ENCODE results near the gene DYNC2H1.
A peak's percentile ranks its signal among the peaks of the same experiment; 100 is the strongest.

The DYNC2H1 gene

GRCh38 chr11:103326070-103326794 lies 217.0 kb downstream of the DYNC2H1 start:
- Histone ChIP-seq H2AFZ (ENCODE audit: low read depth, low read length) (peak overlapping the region; percentile 98), H3K4me3 (ENCODE audit: low read length) (peak overlapping the region; percentile 61), H3K79me2 (ENCODE audit: low read length) (no peaks in the 10 kb centered on the region), H4K20me1 (ENCODE audit: insufficient read depth, low read length) (no peaks in the 10 kb centered on the region), H3K27ac (ENCODE audit: low read length) (no peak overlapping the region), H3K9ac (ENCODE audit: low read length) (peak overlapping the region; percentile 34; the same call in 1 of the 2 replicates), H3K36me3 (replicated peaks; ENCODE audit: low read depth, low read length) (no peaks in the 10 kb centered on the region), H3K4me1 (ENCODE audit: low read length) (peaks cover 8% of the 10 kb centered on the region; the same call in 1 of the 2 replicates), H3K4me2 (ENCODE audit: low read length) (peak overlapping the region; percentile 64), H3K9me3 (ENCODE audit: insufficient read depth, low read length) (no peaks in the 10 kb centered on the region), H3K27me3 (ENCODE audit: low read depth, low read length) (no peaks in the 10 kb centered on the region)
- TF ChIP-seq EZH2phosphoT487 (IDR thresholded peaks at IDR 0.05; ENCODE audit: low read depth) (no peak), CTCF (IDR thresholded peaks at IDR 0.05; ENCODE audit: low read depth, low read length) (peak; percentile 62)

DNA sequence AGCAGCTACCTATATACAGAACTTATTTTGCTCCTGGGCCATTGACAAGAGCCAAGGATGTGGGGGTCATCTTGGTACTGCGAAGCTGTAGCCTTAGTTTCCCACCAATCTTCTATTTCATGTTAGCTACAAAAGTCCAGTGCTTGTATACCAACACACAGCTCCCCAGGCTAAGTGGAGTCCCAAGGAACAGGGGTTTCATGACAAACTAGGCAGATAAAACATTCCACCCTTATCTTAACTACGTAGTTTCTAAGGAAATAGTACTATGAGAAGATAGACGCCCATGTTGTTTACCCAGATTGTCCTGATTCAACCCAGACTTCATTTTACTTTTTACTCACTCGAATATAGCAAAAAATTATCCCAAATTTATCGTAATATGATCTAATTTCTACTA lies 218.5 kb downstream of the DYNC2H1 start:
- no peaks in the 10 kb centered on the region for H3K27me3 ChIP-seq (ENCODE audit: low read depth, low read length)
- no peaks in the 10 kb centered on the region for H3K36me3 ChIP-seq (replicated peaks; ENCODE audit: low read depth, low read length)
- H3K27ac ChIP-seq (ENCODE audit: low read length), result no peak overlapping the region
- no peak overlapping the region for H3K9ac ChIP-seq (ENCODE audit: low read length)
- no peak overlapping the region for H2AFZ ChIP-seq (ENCODE audit: low read depth, low read length)
- H3K9me3 ChIP-seq (ENCODE audit: insufficient read depth, low read length), result no peaks in the 10 kb centered on the region
- H3K79me2 ChIP-seq (ENCODE audit: low read length), result no peaks in the 10 kb centered on the region
- H3K4me1 ChIP-seq (ENCODE audit: low read length), result peaks cover 8% of the 10 kb centered on the region; the same call in 1 of the 2 replicates
- TF ChIP-seq CTCF (IDR thresholded peaks at IDR 0.05; ENCODE audit: low read depth, low read length) (no peak), EZH2phosphoT487 (IDR thresholded peaks at IDR 0.05; ENCODE audit: low read depth) (no peak)
- no peak overlapping the region for H3K4me3 ChIP-seq (ENCODE audit: low read length)
- no peak overlapping the region for H3K4me2 ChIP-seq (ENCODE audit: low read length)
- H4K20me1 ChIP-seq (ENCODE audit: insufficient read depth, low read length), result no peaks in the 10 kb centered on the region

DNA sequence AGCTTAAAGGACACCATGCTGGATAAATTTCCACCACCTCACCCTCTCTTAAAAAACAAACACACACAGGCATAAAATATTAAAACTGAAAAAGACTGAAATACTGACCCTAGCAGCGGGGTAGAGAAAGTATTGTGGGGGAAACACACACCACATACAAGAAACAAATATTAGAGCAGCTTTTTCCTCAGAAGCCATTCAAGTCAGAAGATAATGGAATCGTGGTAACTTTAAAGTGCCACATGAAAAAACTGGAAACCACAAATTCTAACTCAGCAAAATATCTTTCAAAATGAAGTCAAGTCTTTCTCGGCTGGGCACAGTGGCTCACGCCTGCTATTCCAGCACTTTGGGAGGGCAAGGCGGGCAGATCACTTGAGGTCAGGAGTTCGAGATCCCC lies 223.2 kb downstream of the DYNC2H1 start:
- Histone ChIP-seq H3K27me3 (ENCODE audit: low read depth, low read length) (no peaks in the 10 kb centered on the region), H3K9me3 (ENCODE audit: insufficient read depth, low read length) (no peaks in the 10 kb centered on the region), H4K20me1 (ENCODE audit: insufficient read depth, low read length) (no peaks in the 10 kb centered on the region), H3K4me2 (ENCODE audit: low read length) (no peak overlapping the region), H3K4me1 (ENCODE audit: low read length) (no peaks in the 10 kb centered on the region), H3K79me2 (ENCODE audit: low read length) (no peaks in the 10 kb centered on the region), H3K36me3 (replicated peaks; ENCODE audit: low read depth, low read length) (no peaks in the 10 kb centered on the region), H3K27ac (ENCODE audit: low read length) (no peak overlapping the region), H2AFZ (ENCODE audit: low read depth, low read length) (no peak overlapping the region), H3K4me3 (ENCODE audit: low read length) (no peak overlapping the region), H3K9ac (ENCODE audit: low read length) (no peak overlapping the region)
- TF ChIP-seq EZH2phosphoT487 (IDR thresholded peaks at IDR 0.05; ENCODE audit: low read depth) (no peak), CTCF (IDR thresholded peaks at IDR 0.05; ENCODE audit: low read depth, low read length) (no peak)

DNA sequence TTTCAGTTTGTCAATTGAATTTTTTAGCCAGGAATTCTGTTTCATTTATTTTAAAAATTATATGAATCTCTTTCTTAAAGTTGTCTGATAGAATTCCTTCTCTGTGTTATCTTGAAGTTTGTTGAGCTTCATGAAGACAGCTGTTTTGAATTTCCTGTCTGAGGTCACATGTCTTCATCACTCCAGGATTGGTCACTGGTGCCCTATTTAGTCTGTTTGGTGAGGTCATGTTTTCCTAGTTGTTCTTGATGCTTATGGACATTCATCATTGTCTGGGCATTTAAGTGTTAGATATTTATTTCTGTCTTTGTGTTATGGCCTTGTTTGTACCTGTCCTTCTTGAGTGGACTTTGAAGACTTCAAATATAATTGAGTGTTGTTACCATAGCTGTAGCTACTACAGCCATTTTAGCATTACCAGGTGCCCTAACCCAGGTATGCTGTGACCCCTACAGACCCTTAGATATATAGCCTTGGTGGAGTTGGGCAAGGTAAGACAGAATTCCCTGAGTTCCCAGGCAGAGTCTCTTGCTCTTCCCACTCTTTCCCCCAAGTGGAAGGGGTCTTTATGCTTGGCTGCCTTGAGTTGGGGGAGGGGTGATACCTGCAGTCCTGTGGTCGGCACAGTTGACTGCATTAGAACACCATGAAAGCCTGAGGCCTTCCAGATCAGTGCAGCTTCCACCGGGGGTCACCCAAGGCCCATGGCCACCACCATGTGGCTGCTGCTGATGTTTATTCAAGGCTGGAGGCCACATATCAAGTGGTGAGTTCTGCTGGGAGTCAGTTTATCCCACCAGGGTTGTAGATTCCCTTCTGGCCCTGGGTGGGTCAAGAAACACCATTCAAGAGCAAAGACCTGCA lies 229.6 kb downstream of the DYNC2H1 start:
- no peak overlapping the region for H3K4me2 ChIP-seq (ENCODE audit: low read length)
- no peaks in the 10 kb centered on the region for H3K27me3 ChIP-seq (ENCODE audit: low read depth, low read length)
- no peaks in the 10 kb centered on the region for H4K20me1 ChIP-seq (ENCODE audit: insufficient read depth, low read length)
- no peak overlapping the region for H3K27ac ChIP-seq (ENCODE audit: low read length)
- TF ChIP-seq CTCF (IDR thresholded peaks at IDR 0.05; ENCODE audit: low read depth, low read length) (no peak), EZH2phosphoT487 (IDR thresholded peaks at IDR 0.05; ENCODE audit: low read depth) (no peak)
- no peak overlapping the region for H3K9ac ChIP-seq (ENCODE audit: low read length)
- no peak overlapping the region for H3K4me3 ChIP-seq (ENCODE audit: low read length)
- no peak overlapping the region for H2AFZ ChIP-seq (ENCODE audit: low read depth, low read length)
- no peaks in the 10 kb centered on the region for H3K4me1 ChIP-seq (ENCODE audit: low read length)
- no peaks in the 10 kb centered on the region for H3K9me3 ChIP-seq (ENCODE audit: insufficient read depth, low read length)
- H3K36me3 ChIP-seq (replicated peaks; ENCODE audit: low read depth, low read length), result no peaks in the 10 kb centered on the region
- no peaks in the 10 kb centered on the region for H3K79me2 ChIP-seq (ENCODE audit: low read length)
